Adipocyte (in vitro differentiated cells): ENCODE results near the gene ABCG5.

Source experiments
- DNase-seq: peaks from one replicate; pipeline ENCODE4 v3.0.0-alpha.2; 2015; ENCODE audit warnings: low read depth
- H3K27me3 ChIP-seq: replicated peaks from 2 replicates; pipeline ENCODE4 v1.7.0; 2013; ENCODE audit warnings: mild to moderate bottlenecking, low read length, moderate library complexity; ENCODE audit not compliant: control insufficient read depth, insufficient read depth
- H3K36me3 ChIP-seq: 2 replicates; pipeline ENCODE4 v1.7.0; 2013; ENCODE audit warnings: low read length, mild to moderate bottlenecking, moderate library complexity; ENCODE audit not compliant: control insufficient read depth, insufficient read depth, severe bottlenecking
- H3K4me1 ChIP-seq: 2 replicates; pipeline ENCODE4 v1.7.0; 2013; ENCODE audit warnings: mild to moderate bottlenecking, low read length, moderate library complexity; ENCODE audit not compliant: control insufficient read depth, insufficient read depth
- H3K4me3 ChIP-seq: 2 replicates; pipeline ENCODE4 v1.7.0; 2013; ENCODE audit warnings: mild to moderate bottlenecking, low read length, moderate library complexity
- H3K9ac ChIP-seq: 2 replicates; pipeline ENCODE4 v1.7.0; 2013; ENCODE audit warnings: mild to moderate bottlenecking, low read length, moderate library complexity
- H3K9me3 ChIP-seq: 2 replicates; pipeline ENCODE4 v1.7.0; 2013; ENCODE audit warnings: mild to moderate bottlenecking, low read length, moderate library complexity; ENCODE audit not compliant: control insufficient read depth

Gene ABCG5

DNA sequence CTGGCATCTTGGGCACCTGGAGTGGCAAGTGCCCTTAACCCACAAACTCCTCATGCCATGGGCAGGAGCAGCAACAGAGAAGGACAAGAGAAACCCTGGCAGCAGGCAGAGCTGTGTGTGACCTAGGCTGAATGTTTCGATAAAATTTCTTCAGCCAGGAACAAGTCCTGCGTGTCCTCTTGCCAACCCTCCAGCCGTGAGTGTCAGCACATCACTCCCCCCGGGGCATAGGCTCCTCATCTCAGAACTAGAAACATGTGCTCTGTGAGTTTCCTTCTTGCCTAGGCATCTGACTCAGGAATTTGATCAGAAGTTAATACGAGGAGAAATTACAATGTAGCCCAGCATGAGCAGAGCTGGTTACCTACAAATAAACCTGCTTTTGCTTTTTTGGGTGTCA, 2.3 kb upstream of the ABCG5 start:
- H3K36me3 ChIP-seq: no peaks in the 10 kb centered on the region
- no peaks in the 10 kb centered on the region for H3K4me1 ChIP-seq
- H3K27me3 ChIP-seq: peaks cover 38% of the 10 kb centered on the region
- H3K4me3 ChIP-seq: no peak overlapping the region
- H3K9me3 ChIP-seq: peaks cover 3% of the 10 kb centered on the region
- H3K9ac ChIP-seq: no peak overlapping the region
- peak; percentile 25 for DNase-seq

DNA sequence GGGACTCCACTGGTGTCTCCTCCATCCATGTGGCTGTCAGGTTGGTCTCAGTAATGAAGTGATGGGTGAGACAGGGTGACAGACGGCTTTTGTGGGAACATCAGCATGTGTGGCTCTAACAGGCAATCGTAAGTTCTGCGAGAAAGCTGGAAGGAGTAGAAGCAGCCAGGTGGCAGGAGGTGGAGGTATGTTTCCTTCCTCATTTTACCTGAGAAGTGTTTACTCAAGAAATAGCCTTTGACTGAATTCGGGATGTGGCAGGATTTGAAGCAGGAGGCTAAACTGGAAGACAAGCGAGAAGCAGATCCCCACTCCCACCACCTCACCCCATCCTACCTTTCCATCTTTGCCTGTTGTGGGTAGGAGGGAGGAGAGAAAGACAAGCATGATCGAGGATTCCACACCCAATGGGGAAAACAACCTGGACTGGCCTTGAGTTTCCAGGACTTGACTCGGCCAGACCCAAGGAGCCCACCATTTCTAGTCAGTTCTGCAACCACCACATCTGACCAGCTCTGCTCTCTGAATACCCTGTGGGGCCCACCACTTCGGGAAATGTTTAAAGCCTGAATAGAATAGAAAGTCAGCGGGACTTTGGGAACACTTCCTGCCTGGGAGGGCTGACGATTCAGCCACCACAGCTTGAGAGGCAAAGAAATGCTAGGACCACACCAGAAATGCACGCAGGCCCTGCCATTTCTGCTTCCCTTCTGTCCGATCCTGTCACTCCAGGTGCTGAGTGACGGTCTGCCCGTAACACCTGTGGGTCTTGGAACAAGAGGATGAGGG, 1.3 kb upstream of the ABCG5 start:
- Histone ChIP-seq H3K27me3 (peaks cover 35% of the 10 kb centered on the region), H3K9me3 (peaks cover 3% of the 10 kb centered on the region), H3K4me1 (no peaks in the 10 kb centered on the region), H3K36me3 (no peaks in the 10 kb centered on the region), H3K4me3 (no peak overlapping the region), H3K9ac (no peak overlapping the region)
- no peak for DNase-seq

DNA sequence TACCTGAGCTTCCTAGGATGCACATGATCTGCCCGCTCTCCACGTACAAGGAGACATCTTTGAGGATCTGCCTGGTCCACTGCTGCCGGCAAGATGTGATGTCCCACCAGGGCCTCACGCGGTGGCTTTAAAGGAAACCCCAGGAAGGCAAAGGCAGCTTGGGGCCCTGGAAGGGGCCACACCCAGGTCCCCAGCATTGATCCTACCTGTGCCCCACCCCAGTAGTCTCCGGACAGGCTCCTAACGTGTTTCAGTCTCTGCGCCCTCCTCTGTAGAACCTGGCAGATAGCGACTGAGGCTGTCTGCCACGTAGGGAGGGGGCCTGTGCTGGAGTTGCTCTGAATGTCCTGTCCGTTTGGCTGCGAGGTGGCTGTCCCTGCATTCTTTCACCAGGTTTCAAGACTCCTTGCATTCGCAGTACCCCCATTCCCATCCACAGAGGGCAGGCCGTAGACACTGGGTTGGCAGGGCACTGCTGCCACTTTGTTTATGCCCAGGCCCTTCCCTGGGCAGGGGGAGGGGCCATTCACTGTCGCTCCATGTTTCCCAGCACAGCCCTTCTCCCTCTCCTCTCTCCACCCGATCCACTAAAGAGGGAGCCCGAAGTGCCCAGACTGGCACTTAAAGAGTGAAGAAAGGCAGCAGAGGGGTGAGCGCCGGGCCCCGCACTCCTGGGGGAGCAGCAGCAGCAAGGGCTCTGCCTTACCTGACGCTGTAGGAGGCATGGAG, 644 bp downstream of the ABCG5 start:
- Histone ChIP-seq H3K27me3 (peaks cover 24% of the 10 kb centered on the region), H3K9me3 (no peaks in the 10 kb centered on the region), H3K4me3 (no peak overlapping the region), H3K36me3 (no peaks in the 10 kb centered on the region), H3K4me1 (no peaks in the 10 kb centered on the region), H3K9ac (no peak overlapping the region)
- no peak for DNase-seq

DNA sequence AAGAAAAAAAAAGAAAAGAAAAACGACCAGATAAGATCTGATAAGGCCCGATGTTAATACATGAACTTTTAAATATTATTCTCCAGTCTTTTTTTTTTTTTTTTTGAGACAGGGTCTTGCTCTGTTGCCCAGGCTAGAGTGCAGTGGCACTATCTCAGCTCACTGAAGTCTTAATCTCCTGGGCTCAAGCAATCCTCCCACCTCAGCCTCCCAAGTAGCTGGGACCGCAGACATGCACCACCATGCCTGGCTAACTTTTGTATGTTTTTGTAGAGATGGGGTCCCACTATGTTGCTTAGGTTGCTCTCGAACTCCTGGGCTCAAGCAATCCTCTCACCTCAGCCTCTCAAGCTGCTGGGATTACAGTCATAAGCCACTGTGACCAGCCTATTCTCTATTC, 1.6 kb downstream of the ABCG5 start:
- Histone ChIP-seq H3K4me3 (no peak overlapping the region), H3K27me3 (peaks cover 17% of the 10 kb centered on the region), H3K36me3 (no peaks in the 10 kb centered on the region), H3K9ac (no peak overlapping the region), H3K9me3 (no peaks in the 10 kb centered on the region), H3K4me1 (no peaks in the 10 kb centered on the region)
- DNase-seq: no peak

DNA sequence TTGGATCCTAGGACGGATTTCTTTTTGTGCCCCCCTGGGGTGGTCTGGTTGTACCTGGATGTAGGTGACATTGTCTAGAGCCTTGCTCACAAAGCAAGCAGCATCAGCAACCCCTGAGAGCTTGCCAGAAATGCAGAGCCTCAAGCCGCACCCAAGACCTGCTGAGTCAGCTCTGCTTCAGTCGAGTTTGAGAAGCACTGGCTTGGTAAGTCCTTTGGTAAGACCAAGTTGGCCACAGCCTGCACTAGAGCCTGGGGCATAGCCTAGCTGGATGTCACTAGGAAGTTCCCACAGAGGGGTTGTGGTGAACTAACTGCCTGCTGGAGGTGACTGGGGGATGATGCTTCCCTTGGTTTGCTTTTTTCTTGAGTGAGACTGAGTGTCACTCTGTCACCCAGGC, 6.2 kb downstream of the ABCG5 start:
- no peak for DNase-seq
- Histone ChIP-seq H3K36me3 (no peaks in the 10 kb centered on the region), H3K9ac (no peak overlapping the region), H3K27me3 (peaks cover 18% of the 10 kb centered on the region), H3K9me3 (no peaks in the 10 kb centered on the region), H3K4me3 (no peak overlapping the region), H3K4me1 (peaks cover 3% of the 10 kb centered on the region)

DNA sequence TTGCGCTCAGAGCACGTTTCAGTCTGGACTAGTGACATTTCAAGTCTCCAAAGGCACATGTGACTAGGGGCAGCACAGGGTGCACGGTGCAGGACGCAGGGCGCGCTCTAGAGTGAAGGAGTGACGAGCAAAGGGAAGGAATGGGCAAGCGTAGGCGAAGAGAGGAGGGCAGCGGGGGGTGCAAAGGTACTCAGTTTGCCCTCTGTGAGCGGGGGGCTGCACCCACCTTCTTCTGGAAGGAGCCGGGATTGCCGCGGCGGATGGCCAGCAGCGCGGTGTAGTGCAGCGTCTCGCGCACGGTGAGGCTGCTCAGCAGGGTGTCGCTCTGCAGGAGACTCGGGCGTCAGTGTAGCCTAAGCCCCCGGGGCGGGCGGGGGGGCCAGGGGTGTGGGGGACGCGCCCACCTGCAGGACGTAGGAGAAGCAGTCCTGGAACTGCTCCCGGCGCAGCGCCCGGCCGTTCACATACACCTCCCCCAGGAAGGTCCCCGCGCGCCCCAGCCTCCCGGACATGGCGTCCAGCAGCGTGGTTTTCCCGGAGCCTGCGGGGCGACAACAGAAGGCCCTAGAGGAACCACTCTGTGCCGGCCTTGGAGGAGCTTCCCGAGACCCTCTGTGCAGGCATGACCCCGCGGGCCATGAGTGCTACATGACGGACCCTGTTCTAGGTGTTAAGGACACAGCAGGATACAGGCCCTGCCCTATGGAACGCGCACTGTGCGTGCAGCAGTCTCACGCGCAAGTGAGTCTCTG, 6.9 kb downstream of the ABCG5 start:
- no peaks in the 10 kb centered on the region for H3K9me3 ChIP-seq
- DNase-seq: no peak
- H3K36me3 ChIP-seq: no peaks in the 10 kb centered on the region
- peak overlapping the region; percentile 63 for H3K4me3 ChIP-seq
- peaks cover 3% of the 10 kb centered on the region for H3K4me1 ChIP-seq
- peaks cover 18% of the 10 kb centered on the region for H3K27me3 ChIP-seq
- H3K9ac ChIP-seq: no peak overlapping the region

DNA sequence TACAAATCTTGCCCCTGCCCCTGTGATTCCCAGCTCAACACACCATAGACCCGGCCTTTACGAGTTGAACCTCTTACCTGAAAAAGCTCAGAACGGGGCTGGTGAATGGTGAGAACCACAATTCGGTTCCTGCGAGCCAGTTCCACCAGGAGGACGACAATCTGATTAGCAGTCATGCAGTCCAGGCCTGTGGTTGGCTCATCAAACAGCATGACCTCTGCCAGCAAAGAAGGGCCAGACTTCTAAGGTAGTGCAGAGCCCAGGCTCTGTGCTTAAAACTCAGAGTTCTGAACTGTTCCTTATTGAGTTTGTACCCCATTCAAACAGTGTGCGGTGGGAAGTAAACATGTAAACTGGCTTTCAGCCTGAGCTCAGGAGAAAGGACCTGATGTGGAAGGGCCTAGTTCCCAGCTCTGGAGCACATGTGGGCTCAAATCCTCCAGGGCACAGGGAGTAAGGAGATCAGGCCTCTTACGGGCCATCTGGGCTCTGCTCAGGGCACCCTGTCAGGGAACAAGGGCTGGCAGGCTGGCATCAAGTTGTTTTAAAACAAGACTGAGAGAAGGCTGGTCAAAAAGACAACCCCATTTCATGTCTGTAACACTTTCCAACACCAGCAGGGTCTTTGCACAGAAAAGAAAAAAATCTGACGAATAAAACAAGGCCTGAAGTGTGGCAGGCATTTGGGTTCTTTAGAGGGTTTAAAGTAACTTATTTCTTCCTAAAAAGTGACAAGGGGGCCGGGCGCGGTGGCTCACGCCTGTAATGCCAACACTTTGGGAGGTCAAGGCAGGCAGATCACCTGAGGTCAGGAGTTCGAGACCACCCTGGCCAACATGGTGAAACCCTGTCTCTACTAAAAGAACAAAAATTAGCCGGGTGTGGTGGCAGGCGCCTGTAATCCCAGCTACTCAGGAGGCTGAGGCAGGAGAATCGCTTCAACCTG, 12.1 kb downstream of the ABCG5 start:
- H3K9me3 ChIP-seq: no peaks in the 10 kb centered on the region

DNA sequence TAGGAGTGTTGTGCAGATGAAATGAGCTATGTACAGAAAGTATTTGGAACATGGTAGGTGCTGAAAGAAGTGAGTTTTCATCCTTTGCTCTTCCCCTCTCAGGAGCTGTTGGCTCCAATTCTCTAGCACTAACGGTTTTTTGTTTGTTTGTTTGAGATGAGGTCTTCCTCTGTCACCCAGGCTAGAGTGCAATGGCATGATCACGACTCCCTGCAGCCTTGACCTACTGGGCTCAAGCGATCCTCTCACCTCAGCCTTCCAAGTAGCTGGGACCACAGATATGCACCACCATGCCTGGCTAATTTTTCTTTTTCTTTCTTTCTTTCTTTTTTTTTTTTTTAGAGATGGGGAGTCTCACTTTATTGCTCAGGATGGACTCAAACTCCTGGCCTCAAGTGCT, 12.8 kb downstream of the ABCG5 start:
- H3K36me3 ChIP-seq: no peaks in the 10 kb centered on the region
- no peak overlapping the region for H3K4me3 ChIP-seq
- DNase-seq: no peak
- H3K4me1 ChIP-seq: no peaks in the 10 kb centered on the region
- H3K9me3 ChIP-seq: no peaks in the 10 kb centered on the region
- H3K27me3 ChIP-seq: peaks cover 43% of the 10 kb centered on the region
- no peak overlapping the region for H3K9ac ChIP-seq

More for the DNA sequence above, 12.1 kb downstream of the ABCG5 start:
- Histone ChIP-seq H3K4me3 (no peak overlapping the region), H3K27me3 (peaks cover 44% of the 10 kb centered on the region), H3K9ac (no peak overlapping the region), H3K36me3 (no peaks in the 10 kb centered on the region), H3K4me1 (peaks cover 3% of the 10 kb centered on the region)
- DNase-seq: no peak

DNA sequence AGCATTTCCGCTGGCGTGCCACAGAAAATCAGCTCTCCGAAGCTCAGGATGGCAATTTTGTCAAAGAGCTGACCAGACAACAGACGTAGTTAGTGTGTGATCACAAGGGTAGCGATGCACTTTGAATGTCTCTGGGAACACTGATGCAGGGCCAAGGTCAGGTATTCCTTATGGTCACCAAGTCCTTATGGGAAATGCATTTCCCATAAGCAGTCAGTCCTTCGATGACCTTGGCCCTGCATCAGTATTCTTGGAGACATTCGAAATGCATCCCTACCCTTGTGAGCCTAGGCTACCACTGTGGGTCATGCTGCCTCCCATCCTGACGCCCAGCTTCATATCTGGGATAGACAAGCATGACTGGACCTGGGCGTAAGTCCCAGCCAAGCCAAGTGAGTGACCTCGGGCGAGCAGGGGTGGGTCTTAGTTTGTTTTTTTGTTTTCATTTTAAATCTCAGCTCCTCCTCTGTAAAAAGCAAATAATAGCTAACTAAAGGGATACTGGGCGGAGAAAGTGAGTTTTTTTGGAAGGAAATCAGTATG, 13.6 kb downstream of the ABCG5 start:
- no peaks in the 10 kb centered on the region for H3K36me3 ChIP-seq

DNA sequence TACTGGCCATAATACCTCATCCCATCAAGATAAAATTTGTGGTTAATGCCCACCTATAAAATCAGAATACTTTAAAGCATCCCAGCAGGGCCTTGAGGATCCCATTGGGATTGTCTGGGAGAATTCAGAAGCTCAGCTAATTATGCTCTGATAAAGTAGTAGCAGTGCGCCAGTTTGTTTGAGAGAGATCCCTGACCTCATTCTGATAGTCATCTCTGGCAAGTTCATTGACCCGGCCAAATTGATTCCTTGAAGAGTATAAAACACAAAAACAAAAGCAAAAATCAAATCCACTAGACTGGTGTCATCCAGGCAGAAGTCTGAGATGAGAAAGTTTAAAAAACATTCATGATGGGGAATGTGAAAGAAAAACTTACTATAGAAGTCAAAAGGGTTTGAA, 14.1 kb downstream of the ABCG5 start:
- peaks cover 30% of the 10 kb centered on the region for H3K27me3 ChIP-seq
- no peaks in the 10 kb centered on the region for H3K9me3 ChIP-seq
- H3K4me3 ChIP-seq: no peak overlapping the region
- no peak for DNase-seq
- no peak overlapping the region for H3K9ac ChIP-seq
- H3K36me3 ChIP-seq: no peaks in the 10 kb centered on the region
- no peaks in the 10 kb centered on the region for H3K4me1 ChIP-seq

More for the DNA sequence above, 13.6 kb downstream of the ABCG5 start:
- H3K9ac ChIP-seq: no peak overlapping the region
- H3K27me3 ChIP-seq: peaks cover 35% of the 10 kb centered on the region
- DNase-seq: no peak
- no peaks in the 10 kb centered on the region for H3K9me3 ChIP-seq
- H3K4me1 ChIP-seq: no peaks in the 10 kb centered on the region
- no peak overlapping the region for H3K4me3 ChIP-seq
